Loucy (cell line): ENCODE measurements around the gene SYN1.

Experiments
- EZH2phosphoT487 ChIP-seq: fragments of 200-600 bp; IDR thresholded peaks from 2 replicates; pipeline ENCODE4 v1.6.1; 2018; ENCODE audit warnings: antibody characterized with exemption, mild to moderate bottlenecking, moderate library complexity, borderline replicate concordance
- TF ChIP-seq, protein P1 (sequence below): fragments of 200-600 bp; sonication (generic); conservative IDR thresholded peaks from 2 replicates; pipeline ENCODE4 v1.5.1; 2014; ENCODE audit warnings: mild to moderate bottlenecking, antibody characterized with exemption, low read length

GRCh38 chrX:47623540-47624027 is 3.9 kb upstream of the SYN1 start:
- TF ChIP-seq, protein P1, sequence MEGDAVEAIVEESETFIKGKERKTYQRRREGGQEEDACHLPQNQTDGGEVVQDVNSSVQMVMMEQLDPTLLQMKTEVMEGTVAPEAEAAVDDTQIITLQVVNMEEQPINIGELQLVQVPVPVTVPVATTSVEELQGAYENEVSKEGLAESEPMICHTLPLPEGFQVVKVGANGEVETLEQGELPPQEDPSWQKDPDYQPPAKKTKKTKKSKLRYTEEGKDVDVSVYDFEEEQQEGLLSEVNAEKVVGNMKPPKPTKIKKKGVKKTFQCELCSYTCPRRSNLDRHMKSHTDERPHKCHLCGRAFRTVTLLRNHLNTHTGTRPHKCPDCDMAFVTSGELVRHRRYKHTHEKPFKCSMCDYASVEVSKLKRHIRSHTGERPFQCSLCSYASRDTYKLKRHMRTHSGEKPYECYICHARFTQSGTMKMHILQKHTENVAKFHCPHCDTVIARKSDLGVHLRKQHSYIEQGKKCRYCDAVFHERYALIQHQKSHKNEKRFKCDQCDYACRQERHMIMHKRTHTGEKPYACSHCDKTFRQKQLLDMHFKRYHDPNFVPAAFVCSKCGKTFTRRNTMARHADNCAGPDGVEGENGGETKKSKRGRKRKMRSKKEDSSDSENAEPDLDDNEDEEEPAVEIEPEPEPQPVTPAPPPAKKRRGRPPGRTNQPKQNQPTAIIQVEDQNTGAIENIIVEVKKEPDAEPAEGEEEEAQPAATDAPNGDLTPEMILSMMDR = no peak
- TF ChIP-seq EZH2phosphoT487 = no peak
